HG02885 (cell line): ENCODE data around the gene CYP4V2.
"Not testable (repeated sequence)": the region's sequence is repeated elsewhere in the genome, so short reads cannot be mapped to it uniquely, and the experiment has no call there.

ENCODE experiments used
- ATAC-seq: cut with Tn5 transposase; IDR thresholded peaks from one replicate; pipeline ENCODE4 v1.9.1; 2021; ENCODE audit warnings: mild to moderate bottlenecking; ENCODE audit not compliant: unreplicated experiment, poor library complexity

CYP4V2 gene

GRCh38 chr4:186227221-186227620 lies 35.9 kb downstream of the CYP4V2 start, which contains the start of gene KLKB1:
Gene KLKB1 (plus strand): TSS chr4:186227507. CDS start chr4:186228196, 689 bp downstream.
- no peak for ATAC-seq

- no peak for ATAC-seq
Observed at GRCh38 chr4:186227744-186228513, 36.6 kb downstream of the CYP4V2 start.

- ATAC-seq = no peak
Observed at GRCh38 chr4:186228514-186228894, 37.1 kb downstream of the CYP4V2 start.

GRCh38 chr4:186234367-186234766 lies 43.0 kb downstream of the CYP4V2 start:
- ATAC-seq = no peak

GRCh38 chr4:186236126-186236525 lies 44.8 kb downstream of the CYP4V2 start:
- no peak for ATAC-seq

- ATAC-seq = no peak
Observed at GRCh38 chr4:186240452-186240847, 49.1 kb downstream of the CYP4V2 start.

GRCh38 chr4:186240848-186241491 lies 49.6 kb downstream of the CYP4V2 start:
- no peak for ATAC-seq

GRCh38 chr4:186241616-186242015 lies 50.2 kb downstream of the CYP4V2 start:
- no peak for ATAC-seq

GRCh38 chr4:186242031-186242430 lies 50.7 kb downstream of the CYP4V2 start:
- not testable (repeated sequence) for ATAC-seq

GRCh38 chr4:186243331-186243730 lies 52.0 kb downstream of the CYP4V2 start:
- no peak for ATAC-seq

GRCh38 chr4:186244835-186245234 lies 53.5 kb downstream of the CYP4V2 start:
- ATAC-seq = no peak

GRCh38 chr4:186247062-186247752 lies 55.8 kb downstream of the CYP4V2 start:
- not testable (repeated sequence) for ATAC-seq

GRCh38 chr4:186248643-186249042 lies 57.3 kb downstream of the CYP4V2 start:
- no peak for ATAC-seq

GRCh38 chr4:186249785-186250754 lies 58.7 kb downstream of the CYP4V2 start:
- ATAC-seq = no peak

- no peak for ATAC-seq
Observed at GRCh38 chr4:186250760-186251159, 59.4 kb downstream of the CYP4V2 start.

GRCh38 chr4:186255122-186255521 lies 63.8 kb downstream of the CYP4V2 start:
- no peak for ATAC-seq

- no peak for ATAC-seq
Observed at GRCh38 chr4:186258216-186258811, 66.9 kb downstream of the CYP4V2 start.

GRCh38 chr4:186260117-186260503 lies 68.7 kb downstream of the CYP4V2 start:
- no peak for ATAC-seq
